Brain microvascular endothelial cell (primary cell): Measurements from ENCODE around the gene HS3ST4.

ENCODE experiments used
- DNase-seq: peaks from one replicate; pipeline ENCODE4 v3.0.0-alpha.2; 2020
- H3K27ac ChIP-seq: fragments of 250-450 bp; sonication (Bioruptor Pico); 2 replicates; pipeline ENCODE4 v1.5.1; 2020; ENCODE audit warnings: mild to moderate bottlenecking, moderate library complexity
- H3K27me3 ChIP-seq: fragments of 250-450 bp; sonication (Bioruptor Pico); replicated peaks from 2 replicates; pipeline ENCODE4 v1.5.1; 2020; ENCODE audit warnings: mild to moderate bottlenecking
- H3K36me3 ChIP-seq: fragments of 250-450 bp; sonication (Bioruptor Pico); replicated peaks from 2 replicates; pipeline ENCODE4 v1.5.1; 2020; ENCODE audit warnings: mild to moderate bottlenecking
- H3K4me3 ChIP-seq: 2 replicates; pipeline ENCODE4 v1.5.1; 2011; ENCODE audit warnings: low read depth, mild to moderate bottlenecking, control low read depth, low read length, moderate library complexity
- in situ Hi-C: cut with HindIII; loops from 2 replicates; pipeline ENCODE4 v1.10.0; 2017; ENCODE audit warnings: low sequenced_read_pairs, low pct_ligation_motif_present
- TF ChIP-seq, protein P1 (sequence below): IDR thresholded peaks from 2 replicates; pipeline ENCODE4 v1.5.1; 2011; ENCODE audit warnings: low read depth, mild to moderate bottlenecking, moderate library complexity, low read length, control low read depth, inconsistent platforms; ENCODE audit errors: missing control alignments

The HS3ST4 gene

GRCh38 chr16:25713785-25714570, 22.2 kb downstream of the HS3ST4 start:
- DNase-seq: no peak
- in situ Hi-C loops: no loop called here
- TF ChIP-seq, protein P1, sequence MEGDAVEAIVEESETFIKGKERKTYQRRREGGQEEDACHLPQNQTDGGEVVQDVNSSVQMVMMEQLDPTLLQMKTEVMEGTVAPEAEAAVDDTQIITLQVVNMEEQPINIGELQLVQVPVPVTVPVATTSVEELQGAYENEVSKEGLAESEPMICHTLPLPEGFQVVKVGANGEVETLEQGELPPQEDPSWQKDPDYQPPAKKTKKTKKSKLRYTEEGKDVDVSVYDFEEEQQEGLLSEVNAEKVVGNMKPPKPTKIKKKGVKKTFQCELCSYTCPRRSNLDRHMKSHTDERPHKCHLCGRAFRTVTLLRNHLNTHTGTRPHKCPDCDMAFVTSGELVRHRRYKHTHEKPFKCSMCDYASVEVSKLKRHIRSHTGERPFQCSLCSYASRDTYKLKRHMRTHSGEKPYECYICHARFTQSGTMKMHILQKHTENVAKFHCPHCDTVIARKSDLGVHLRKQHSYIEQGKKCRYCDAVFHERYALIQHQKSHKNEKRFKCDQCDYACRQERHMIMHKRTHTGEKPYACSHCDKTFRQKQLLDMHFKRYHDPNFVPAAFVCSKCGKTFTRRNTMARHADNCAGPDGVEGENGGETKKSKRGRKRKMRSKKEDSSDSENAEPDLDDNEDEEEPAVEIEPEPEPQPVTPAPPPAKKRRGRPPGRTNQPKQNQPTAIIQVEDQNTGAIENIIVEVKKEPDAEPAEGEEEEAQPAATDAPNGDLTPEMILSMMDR: no peak

GRCh38 chr16:25716186-25716585, 24.4 kb downstream of the HS3ST4 start:
- TF ChIP-seq, protein P1: no peak
- DNase-seq: no peak
- in situ Hi-C loops: no loop called here

More at GRCh38 chr16:25713785-25714570, 22.2 kb downstream of the HS3ST4 start:
- no peaks in the 10 kb centered on the region for H3K36me3 ChIP-seq
- H3K27me3 ChIP-seq: no peaks in the 10 kb centered on the region
- H3K4me3 ChIP-seq: no peak overlapping the region
- no peak overlapping the region for H3K27ac ChIP-seq

DNA sequence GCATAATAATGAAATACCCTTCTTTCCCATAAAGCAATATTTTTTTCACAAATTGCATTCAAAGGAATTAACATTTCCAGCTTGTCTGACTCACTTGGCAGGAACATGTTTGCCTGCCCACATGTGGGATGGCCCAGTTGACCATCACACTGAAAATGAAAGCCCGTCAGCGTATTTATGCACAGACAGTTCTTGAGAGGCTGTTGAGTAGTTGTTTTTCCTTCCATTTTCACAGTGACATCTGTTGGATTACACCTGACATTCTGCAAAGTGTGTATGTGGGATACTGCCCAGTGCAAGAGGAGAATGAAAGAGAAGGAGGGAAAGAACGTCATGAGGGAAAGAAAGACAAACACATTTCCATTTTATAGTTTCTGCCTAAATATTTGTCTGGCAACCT, 29.7 kb downstream of the HS3ST4 start:
- Histone ChIP-seq H3K36me3 (no peaks in the 10 kb centered on the region), H3K27ac (no peak overlapping the region), H3K4me3 (no peak overlapping the region), H3K27me3 (no peaks in the 10 kb centered on the region)
- DNase-seq: no peak
- in situ Hi-C loops: no loop called here
- TF ChIP-seq, protein P1: no peak

More at GRCh38 chr16:25716186-25716585, 24.4 kb downstream of the HS3ST4 start:
- H3K4me3 ChIP-seq: no peak overlapping the region
- H3K36me3 ChIP-seq: no peaks in the 10 kb centered on the region
- H3K27me3 ChIP-seq: no peaks in the 10 kb centered on the region
- no peak overlapping the region for H3K27ac ChIP-seq

DNA sequence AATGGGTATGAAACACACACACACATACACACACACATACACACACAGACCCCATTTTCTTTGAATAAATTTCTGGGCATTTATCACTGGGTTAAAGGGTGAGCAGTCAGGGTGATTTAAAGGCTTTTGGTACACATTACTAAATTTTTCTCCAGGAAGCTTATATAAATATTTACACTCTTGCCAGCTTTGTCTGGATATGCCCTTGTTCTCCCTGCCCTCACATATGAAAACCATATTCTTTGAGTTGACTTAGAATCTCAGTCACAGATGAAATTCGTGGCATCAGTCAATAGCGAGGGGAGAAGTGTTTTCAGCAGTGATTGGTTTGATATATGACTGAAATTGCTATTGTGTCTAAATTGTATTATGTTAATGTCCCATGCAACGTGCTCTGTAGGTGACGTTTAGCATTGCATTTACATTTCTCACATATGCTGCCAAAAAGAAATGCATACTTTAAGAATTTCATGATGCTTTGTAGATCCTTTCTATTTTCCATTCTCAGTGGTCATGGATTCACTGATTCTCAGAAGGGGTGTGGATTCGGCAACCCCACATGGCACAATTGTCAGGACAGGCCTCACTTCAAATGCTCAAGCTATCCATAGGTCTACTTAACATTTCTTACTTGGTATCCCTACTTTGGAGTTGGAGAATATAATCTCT, 34.8 kb downstream of the HS3ST4 start:
- DNase-seq: no peak
- no peaks in the 10 kb centered on the region for H3K27me3 ChIP-seq
- H3K36me3 ChIP-seq: no peaks in the 10 kb centered on the region
- in situ Hi-C loops: no loop called here
- H3K27ac ChIP-seq: no peak overlapping the region
- H3K4me3 ChIP-seq: no peak overlapping the region
- TF ChIP-seq, protein P1: no peak

GRCh38 chr16:25729188-25729915, 37.6 kb downstream of the HS3ST4 start:
- Histone ChIP-seq H3K4me3 (no peak overlapping the region), H3K27ac (no peak overlapping the region), H3K36me3 (no peaks in the 10 kb centered on the region), H3K27me3 (no peaks in the 10 kb centered on the region)
- TF ChIP-seq, protein P1: no peak
- in situ Hi-C loops: no loop called here
- DNase-seq: no peak
